Erythroblast (primary cell): ENCODE results near the gene NCL.

Experiments
- GATA1 ChIP-seq: IDR thresholded peaks from 2 replicates; pipeline ENCODE4 v1.6.1; 2011; ENCODE audit warnings: low read depth, mild to moderate bottlenecking, control low read depth, low read length, moderate library complexity
- POLR2A ChIP-seq: IDR thresholded peaks from 2 replicates; pipeline ENCODE4 v1.6.1; 2011; ENCODE audit warnings: mild to moderate bottlenecking, low read length

DNA sequence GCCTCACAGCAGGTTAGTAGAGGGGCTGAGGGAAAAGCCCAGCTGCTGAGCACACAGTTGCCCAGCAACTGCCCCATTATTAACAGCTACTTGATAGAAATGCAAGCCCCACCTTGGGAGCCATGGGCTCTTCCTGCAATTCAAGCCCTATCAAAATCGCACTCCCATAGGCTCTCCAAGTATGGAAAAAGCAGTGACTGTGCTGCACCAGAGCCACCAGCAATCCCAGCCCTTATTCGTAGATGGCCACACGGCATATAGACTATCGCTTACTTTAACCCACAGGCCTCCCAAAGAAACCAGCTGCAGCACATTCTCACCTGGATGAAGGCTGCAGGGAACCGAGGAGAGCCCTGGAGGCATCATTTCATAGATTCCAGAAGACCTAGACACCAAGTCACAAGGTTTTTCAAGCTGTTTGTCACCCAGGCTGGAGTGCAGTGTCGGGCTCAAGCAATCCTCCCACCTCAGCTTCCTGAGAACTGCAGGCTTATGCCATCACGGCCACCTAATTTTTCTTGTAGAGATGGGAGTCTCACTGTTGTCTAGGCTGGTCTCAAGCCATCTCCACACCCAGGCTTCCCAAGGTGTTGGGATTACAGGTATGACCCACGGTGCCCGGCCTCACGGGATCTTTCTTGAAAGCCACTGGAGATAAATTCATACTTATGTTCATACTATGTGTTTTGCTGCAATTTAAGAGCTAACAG lies 11.3 kb downstream of the NCL start:
- TF ChIP-seq POLR2A (peak; percentile 33), GATA1 (no peak)
